ENCODE measurements around the gene DOCK1.

The DOCK1 gene

GRCh38 chr10:127242914-127243313, 337.7 kb downstream of the DOCK1 start:
- no peak for DNase-seq

GRCh38 chr10:127243490-127244272, 338.5 kb downstream of the DOCK1 start:
- peak; percentile 11 to 40 for DNase-seq

GRCh38 chr10:127245456-127245855, 340.2 kb downstream of the DOCK1 start:
- DNase-seq = no peak

- no peak for DNase-seq
These were observed 344.8 kb downstream of the DOCK1 start for GRCh38 chr10:127250031-127250430.

- no peak for DNase-seq
These were observed 347.6 kb downstream of the DOCK1 start for GRCh38 chr10:127252818-127253217.

GRCh38 chr10:127254276-127254675, 349.0 kb downstream of the DOCK1 start:
- peak in 1 of 2 donors; percentile 18 for DNase-seq

GRCh38 chr10:127257395-127257794, 352.2 kb downstream of the DOCK1 start:
- DNase-seq = no peak

GRCh38 chr10:127259347-127259746, 354.1 kb downstream of the DOCK1 start:
- no peak for DNase-seq

- no peak for DNase-seq
These were observed 357.4 kb downstream of the DOCK1 start for GRCh38 chr10:127262606-127263005.

GRCh38 chr10:127265288-127265687, 360.1 kb downstream of the DOCK1 start:
- DNase-seq = no peak

GRCh38 chr10:127266431-127266830, 361.2 kb downstream of the DOCK1 start:
- no peak for DNase-seq

- DNase-seq = no peak
These were observed 362.2 kb downstream of the DOCK1 start for GRCh38 chr10:127267442-127267841.

GRCh38 chr10:127272076-127272475, 366.8 kb downstream of the DOCK1 start:
- no peak for DNase-seq

GRCh38 chr10:127275272-127275671, 370.0 kb downstream of the DOCK1 start:
- DNase-seq = no peak

- DNase-seq = no peak
These were observed 370.7 kb downstream of the DOCK1 start for GRCh38 chr10:127275793-127276450.

- DNase-seq = no peak
These were observed 371.7 kb downstream of the DOCK1 start for GRCh38 chr10:127276794-127277462.

- no peak for DNase-seq
These were observed 372.8 kb downstream of the DOCK1 start for GRCh38 chr10:127278001-127278400.

GRCh38 chr10:127279334-127279774, 374.1 kb downstream of the DOCK1 start:
- no peak for DNase-seq

GRCh38 chr10:127280446-127280845, 375.2 kb downstream of the DOCK1 start:
- no peak for DNase-seq

GRCh38 chr10:127283017-127283416, 377.8 kb downstream of the DOCK1 start:
- no peak for DNase-seq

- DNase-seq = no peak
These were observed 378.3 kb downstream of the DOCK1 start for GRCh38 chr10:127283576-127283975.

- DNase-seq = no peak
These were observed 385.6 kb downstream of the DOCK1 start for GRCh38 chr10:127290850-127291249.

GRCh38 chr10:127291329-127291728, 386.1 kb downstream of the DOCK1 start:
- DNase-seq = no peak

- no peak for DNase-seq
These were observed 387.7 kb downstream of the DOCK1 start for GRCh38 chr10:127292888-127293287.

All from CD4-positive, alpha-beta T cell treated with Interleukin-4 for 1 hour (primary cell).